Activated naive CD4-positive, alpha-beta T cell treated with anti-CD3 and anti-CD28 coated beads for 36 hours (primary cell): ENCODE results near the gene NF2. TPM values are rescaled to one million over a fixed set of nuclear protein-coding genes. Genes with fewer than 3 reads are reported as not detected.
"Not testable (repeated sequence)": the region's sequence is repeated elsewhere in the genome, so short reads cannot be mapped to it uniquely, and the experiment has no call there.

Source experiments
- CTCF ChIA-PET: fragments of 350-600 bp; sonication (Branson Sonifier 250); formaldehyde crosslinking; loops from one replicate; lab custom pipeline; 2021; ENCODE audit warnings: antibody characterized with exemption; lab: Charles Lee
- DNase-seq: peaks from one replicate; pipeline ENCODE4 v3.0.0-alpha.2; 2020
- H3K27ac Mint-ChIP-seq: one replicate; pipeline ENCODE4 v1.8.0; 2021; ENCODE audit warnings: mild to moderate bottlenecking, mixed read lengths
- H3K27me3 Mint-ChIP-seq: one replicate; pipeline ENCODE4 v1.8.0; 2021; ENCODE audit warnings: low read depth, mixed read lengths
- H3K36me3 Mint-ChIP-seq: one replicate; pipeline ENCODE4 v1.8.0; 2021; ENCODE audit warnings: low read depth, mixed read lengths
- H3K4me1 Mint-ChIP-seq: one replicate; pipeline ENCODE4 v1.8.0; 2021; ENCODE audit warnings: low read depth, mixed read lengths
- H3K4me3 Mint-ChIP-seq: one replicate; pipeline ENCODE4 v1.8.0; 2021; ENCODE audit warnings: mild to moderate bottlenecking, moderate library complexity, mixed read lengths
- H3K9me3 Mint-ChIP-seq: one replicate; pipeline ENCODE4 v1.8.0; 2021; ENCODE audit warnings: mixed read lengths
- intact Hi-C: fragments of 100-400 bp; cut with micrococcal nuclease; formaldehyde crosslinking; loops from one replicate; pipeline ENCODE4 v1.15.1; 2023
- total RNA-seq, 2 experiments: library from RNA; stranded (reverse); gene quantifications; one replicate each; pipeline ENCODE4 v1.2.3, GENCODE V29; 2021

Gene NF2
- total RNA-seq, 2 experiments from 2014 or later = 29.8 to 30.0 TPM

DNA sequence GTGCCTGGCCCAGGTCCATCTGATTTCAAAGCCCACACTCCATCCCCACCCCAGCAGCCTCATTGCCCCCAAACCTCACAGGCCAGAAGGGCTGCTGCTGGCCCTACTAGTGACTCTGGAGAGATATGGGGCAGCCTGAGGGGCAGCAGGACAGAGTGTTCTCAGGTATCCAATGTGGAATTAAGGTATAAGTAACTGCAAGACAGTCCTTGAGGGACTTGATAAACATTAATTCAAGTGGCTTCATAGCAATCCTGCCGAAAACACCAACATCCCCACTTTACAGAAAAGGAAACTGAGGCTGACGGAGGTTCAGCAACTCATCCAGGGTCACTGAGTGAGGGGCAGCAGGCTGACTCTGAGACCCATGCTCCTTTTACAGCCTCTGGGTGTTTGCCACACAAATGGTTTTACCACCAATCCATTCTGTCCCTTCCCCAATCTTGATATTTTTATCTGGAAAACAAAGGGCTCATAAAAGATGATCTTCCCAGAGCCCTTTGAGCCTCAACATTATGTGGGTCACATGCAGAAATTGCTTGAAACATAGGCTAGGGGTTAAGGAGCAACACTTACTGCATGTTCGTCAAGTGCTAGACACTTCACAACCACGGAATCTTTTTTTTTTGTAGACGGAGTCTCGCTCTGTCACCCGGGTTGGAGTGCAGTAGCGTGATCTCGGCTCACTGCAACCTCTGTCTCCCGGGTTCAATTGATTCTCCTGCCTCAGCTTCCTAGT is 24.8 kb upstream of the NF2 start:
- intact Hi-C loops = no loop called here
- Mint-ChIP-seq H3K27ac (no peak overlapping the region), H3K4me1 (peaks cover 17% of the 10 kb centered on the region), H3K36me3 (peaks cover 3% of the 10 kb centered on the region), H3K9me3 (no peaks in the 10 kb centered on the region), H3K27me3 (no peaks in the 10 kb centered on the region), H3K4me3 (no peak overlapping the region)
- CTCF ChIA-PET = interaction anchor here (0.8 kb wide), 1 partner anchor 11 kb away, joined by 3 read pairs; no protein-coding TSS in a partner anchor
- DNase-seq = no peak

DNA sequence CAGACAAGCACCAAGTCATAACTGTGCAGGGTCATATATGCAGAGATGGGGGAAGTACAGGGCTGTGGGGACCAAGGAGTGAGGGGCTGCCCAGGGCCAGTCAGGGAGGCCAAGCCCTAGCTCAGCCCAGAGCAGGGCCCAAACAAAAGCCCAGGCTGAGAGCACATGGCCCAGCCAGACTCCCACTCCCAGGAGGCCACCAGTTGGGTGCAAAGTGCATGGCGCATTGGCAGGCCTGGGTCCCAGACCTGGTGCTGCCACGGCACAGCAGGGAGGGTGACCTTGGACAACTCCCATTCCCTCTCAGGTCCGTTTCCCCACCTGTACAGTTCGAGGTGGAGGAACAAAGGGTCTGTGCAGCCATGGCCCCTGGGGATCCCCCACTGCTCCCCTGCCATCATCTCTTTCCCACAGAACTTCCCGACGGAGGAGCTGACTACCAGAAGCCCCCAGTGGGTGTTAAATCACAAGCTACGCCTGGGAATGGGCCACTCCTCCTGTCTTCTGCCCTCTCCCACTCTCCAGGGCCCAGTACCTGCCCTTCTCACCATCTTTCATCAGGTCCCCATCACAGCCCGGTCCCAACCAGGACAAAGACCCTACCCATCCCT is 23.1 kb upstream of the NF2 start:
- CTCF ChIA-PET = interaction anchor here (0.7 kb wide), 1 partner anchor 291 kb away, joined by 3 read pairs; no protein-coding TSS in a partner anchor

GRCh38 chr22:29581799-29582198 is 21.6 kb upstream of the NF2 start:
- no peaks in the 10 kb centered on the region for H3K27me3 Mint-ChIP-seq
- peaks cover 17% of the 10 kb centered on the region for H3K4me1 Mint-ChIP-seq
- CTCF ChIA-PET = interaction anchor here (0.6 kb wide), 1 partner anchor 9 kb away, joined by 3 read pairs; no protein-coding TSS in a partner anchor
- H3K27ac Mint-ChIP-seq = no peak overlapping the region
- peaks cover 3% of the 10 kb centered on the region for H3K36me3 Mint-ChIP-seq
- intact Hi-C loops = loop anchor here (1.0 kb wide), 2 partner anchors 22 to 28 kb away; partner anchors contain the start of genes NF2 and THOC5
- DNase-seq = no peak
- H3K4me3 Mint-ChIP-seq = peak overlapping the region; percentile 92
- H3K9me3 Mint-ChIP-seq = no peaks in the 10 kb centered on the region

More for the DNA sequence above, 23.1 kb upstream of the NF2 start:
- peak overlapping the region; percentile 92 for H3K4me3 Mint-ChIP-seq
- H3K27ac Mint-ChIP-seq = peak overlapping the region; percentile 81
- H3K4me1 Mint-ChIP-seq = peaks cover 17% of the 10 kb centered on the region
- no peaks in the 10 kb centered on the region for H3K27me3 Mint-ChIP-seq
- H3K36me3 Mint-ChIP-seq = peaks cover 3% of the 10 kb centered on the region
- intact Hi-C loops = no loop called here
- DNase-seq = peak; percentile 16
- H3K9me3 Mint-ChIP-seq = no peaks in the 10 kb centered on the region

GRCh38 chr22:29584975-29585374 is 18.5 kb upstream of the NF2 start:
- peaks cover 13% of the 10 kb centered on the region for H3K4me1 Mint-ChIP-seq
- intact Hi-C loops = no loop called here

DNA sequence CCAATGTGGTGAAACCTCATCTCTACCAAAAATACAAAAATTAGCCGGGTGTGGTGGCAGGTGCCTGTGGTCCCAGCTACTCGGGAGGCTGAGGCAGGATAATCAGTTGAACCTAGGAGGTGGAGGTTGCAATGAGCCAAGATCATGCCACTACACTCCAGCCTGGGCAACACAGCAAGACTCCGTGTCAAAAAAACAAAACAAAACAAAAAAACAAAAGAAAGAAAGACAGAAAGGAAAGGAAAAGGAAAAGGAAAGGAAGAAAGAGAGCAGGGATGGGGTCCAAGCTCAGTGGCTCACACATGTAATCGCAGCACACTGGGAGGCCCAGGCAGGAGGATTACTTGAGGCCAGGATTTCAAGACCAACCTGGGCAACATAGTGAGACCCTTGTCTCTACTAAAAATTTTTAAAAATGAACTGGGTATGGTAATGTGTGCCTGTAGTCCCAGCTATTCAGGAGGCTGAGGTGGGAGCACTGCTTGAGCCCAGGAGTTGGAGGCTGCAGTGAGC is 17.2 kb upstream of the NF2 start:
- intact Hi-C loops, DNase-seq, H3K36me3 Mint-ChIP-seq, H3K27me3 Mint-ChIP-seq, H3K9me3 Mint-ChIP-seq, H3K4me3 Mint-ChIP-seq, H3K27ac Mint-ChIP-seq: not testable (repeated sequence)
- CTCF ChIA-PET = interaction anchor here (0.6 to 1.0 kb wide), 3 partner anchors 12 to 838 kb away, joined by 3 to 4 read pairs (median 3); no protein-coding TSS in a partner anchor
- peaks cover 13% of the 10 kb centered on the region for H3K4me1 Mint-ChIP-seq

More at GRCh38 chr22:29584975-29585374, 18.5 kb upstream of the NF2 start:
- DNase-seq = no peak
- Mint-ChIP-seq H3K4me3 (no peak overlapping the region), H3K27me3 (no peaks in the 10 kb centered on the region), H3K36me3 (peaks cover under 1% of the 10 kb centered on the region), H3K27ac (no peak overlapping the region), H3K9me3 (no peaks in the 10 kb centered on the region)
- CTCF ChIA-PET = no interaction called here

GRCh38 chr22:29587938-29588699 is 15.3 kb upstream of the NF2 start:
- H3K27ac Mint-ChIP-seq = no peak overlapping the region
- H3K9me3 Mint-ChIP-seq = no peaks in the 10 kb centered on the region

DNA sequence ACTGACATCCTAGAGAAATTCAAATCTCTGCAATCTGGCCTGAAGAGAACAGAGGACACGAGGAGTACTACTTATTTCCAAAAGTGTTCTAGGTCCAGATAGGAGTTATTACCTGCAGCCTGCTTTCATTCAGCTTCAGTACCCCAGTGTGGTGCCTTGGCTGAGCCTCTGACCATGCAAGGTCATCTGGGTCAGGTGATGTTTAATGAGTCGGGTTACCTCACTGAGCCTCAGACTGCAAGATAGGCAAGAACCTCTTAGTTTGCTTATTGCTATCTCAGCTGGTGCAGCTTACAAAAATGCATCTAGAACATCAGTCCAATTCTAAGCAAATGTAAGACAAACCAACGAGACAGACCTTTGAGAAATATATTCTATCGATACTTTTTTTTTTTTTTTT is 9.5 kb upstream of the NF2 start:
- Mint-ChIP-seq H3K36me3 (no peaks in the 10 kb centered on the region), H3K9me3 (no peaks in the 10 kb centered on the region), H3K27ac (no peak overlapping the region), H3K27me3 (no peaks in the 10 kb centered on the region), H3K4me3 (no peak overlapping the region), H3K4me1 (peaks cover 8% of the 10 kb centered on the region)
- no peak for DNase-seq
- CTCF ChIA-PET = no interaction called here
- intact Hi-C loops = no loop called here

More at GRCh38 chr22:29587938-29588699, 15.3 kb upstream of the NF2 start:
- no peak for DNase-seq
- Mint-ChIP-seq H3K27me3 (no peaks in the 10 kb centered on the region), H3K4me3 (no peak overlapping the region), H3K36me3 (no peaks in the 10 kb centered on the region), H3K4me1 (peaks cover 8% of the 10 kb centered on the region)
- CTCF ChIA-PET = interaction anchor here (0.6 to 2.6 kb wide), 5 partner anchors 11 to 595 kb away, joined by 3 to 8 read pairs (median 4); no protein-coding TSS in a partner anchor
- intact Hi-C loops = no loop called here

GRCh38 chr22:29594447-29594846 is 9.0 kb upstream of the NF2 start:
- CTCF ChIA-PET = interaction anchor here (0.6 kb wide), 1 partner anchor 17 kb away, joined by 3 read pairs; no protein-coding TSS in a partner anchor
- H3K36me3 Mint-ChIP-seq, intact Hi-C loops, H3K27ac Mint-ChIP-seq, H3K4me3 Mint-ChIP-seq, H3K9me3 Mint-ChIP-seq, DNase-seq, H3K27me3 Mint-ChIP-seq, H3K4me1 Mint-ChIP-seq: not testable (repeated sequence)

- intact Hi-C loops = no loop called here
- CTCF ChIA-PET = interaction anchor here (0.7 to 1.0 kb wide), 2 partner anchors 203 to 215 kb away, joined by 4 to 7 read pairs; no protein-coding TSS in a partner anchor
- H3K36me3 Mint-ChIP-seq = no peaks in the 10 kb centered on the region
- H3K4me1 Mint-ChIP-seq = no peaks in the 10 kb centered on the region
- no peaks in the 10 kb centered on the region for H3K27me3 Mint-ChIP-seq
- no peak overlapping the region for H3K4me3 Mint-ChIP-seq
- no peaks in the 10 kb centered on the region for H3K9me3 Mint-ChIP-seq
- no peak overlapping the region for H3K27ac Mint-ChIP-seq
- DNase-seq = no peak
Measured at GRCh38 chr22:29596408-29596807, 7.0 kb upstream of the NF2 start.

DNA sequence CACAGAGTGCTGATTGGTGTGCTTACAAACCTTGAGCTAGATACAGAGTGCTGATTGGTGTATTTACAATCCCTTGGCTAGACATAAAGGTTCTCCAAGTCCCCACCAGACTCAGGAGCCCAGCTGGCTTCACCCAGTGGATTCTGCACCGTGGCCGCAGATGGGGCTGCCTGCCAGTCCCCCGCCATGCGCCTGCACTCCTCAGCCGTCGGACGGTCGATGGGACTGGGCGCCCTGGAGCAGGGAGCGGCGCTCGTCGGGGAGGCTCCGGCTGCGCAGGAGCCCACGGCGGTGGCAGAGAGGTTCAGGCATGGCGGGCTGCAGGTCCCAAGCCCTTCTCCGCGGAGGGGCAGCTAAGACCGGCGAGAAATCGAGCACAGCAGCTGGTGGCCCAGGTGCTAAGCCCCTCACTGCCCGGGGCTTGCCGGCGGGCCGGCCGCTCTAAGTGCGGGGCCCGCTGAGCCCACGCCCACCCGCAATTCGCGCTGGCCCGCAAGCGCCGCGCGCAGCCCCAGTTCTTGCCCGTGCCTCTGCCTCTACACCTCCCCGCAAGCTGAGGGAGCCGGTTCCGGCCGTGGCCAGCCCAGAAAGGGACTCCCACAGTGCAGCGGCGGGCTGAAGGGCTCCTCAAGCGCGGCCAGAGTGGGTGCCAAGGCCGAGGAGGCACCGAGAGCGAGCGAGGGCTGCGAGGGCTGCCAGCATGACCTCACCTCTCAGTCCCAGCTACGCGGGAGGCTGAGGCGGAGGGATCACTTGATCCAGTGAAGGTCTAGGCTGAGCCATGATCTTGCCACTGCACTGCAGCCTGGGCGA is 5.4 kb upstream of the NF2 start:
- H3K4me1 Mint-ChIP-seq, H3K27ac Mint-ChIP-seq, DNase-seq, intact Hi-C loops, H3K36me3 Mint-ChIP-seq, H3K9me3 Mint-ChIP-seq, H3K4me3 Mint-ChIP-seq, CTCF ChIA-PET, H3K27me3 Mint-ChIP-seq: not testable (repeated sequence)

DNA sequence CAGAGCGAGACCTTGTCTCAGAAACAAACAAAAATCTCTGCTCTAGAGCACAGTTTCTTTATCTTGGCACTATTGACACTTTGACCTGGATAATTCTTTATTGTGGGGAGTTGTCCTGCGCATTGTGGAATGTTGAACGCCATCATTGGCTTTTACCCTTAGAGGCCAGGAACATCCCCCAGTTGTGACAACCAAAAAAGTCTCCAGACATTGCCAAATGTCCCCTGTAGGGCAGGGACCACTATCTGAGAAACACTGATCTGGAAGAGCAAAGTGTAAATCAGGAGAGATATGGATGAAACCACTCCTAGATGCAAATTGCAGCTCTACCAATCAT is 4.8 kb upstream of the NF2 start:
- Mint-ChIP-seq H3K9me3 (no peaks in the 10 kb centered on the region), H3K4me1 (peaks cover 2% of the 10 kb centered on the region), H3K4me3 (no peak overlapping the region), H3K27ac (no peak overlapping the region), H3K27me3 (no peaks in the 10 kb centered on the region), H3K36me3 (no peaks in the 10 kb centered on the region)
- CTCF ChIA-PET = no interaction called here
- intact Hi-C loops = no loop called here
- DNase-seq = no peak
